HG02884 (cell line): Measurements from ENCODE around the gene ATP2B3.

Experiments
- ATAC-seq: cut with Tn5 transposase; IDR thresholded peaks from one replicate; pipeline ENCODE4 v1.9.1; 2021; ENCODE audit warnings: mild to moderate bottlenecking, moderate library complexity; ENCODE audit not compliant: unreplicated experiment

ATP2B3 gene

GRCh38 chrX:153517423-153517822, at the start of gene ATP2B3:
TSS of gene ATP2B3 (plus strand) at chrX:153517642. CDS start at chrX:153536248, 18,606 bp downstream.
- ATAC-seq, result no peak

- no peak for ATAC-seq
Observed at GRCh38 chrX:153468008-153468580, 49.3 kb upstream of the ATP2B3 start.

- ATAC-seq, result peak; percentile 29
Observed at GRCh38 chrX:153469811-153470410, 47.5 kb upstream of the ATP2B3 start.

GRCh38 chrX:153470411-153471363, 46.8 kb upstream of the ATP2B3 start, which contains the start of gene HAUS7:
TSS of gene HAUS7 (minus strand) at chrX:153470576. CDS start at chrX:153470557, 19 bp downstream.
- ATAC-seq, result peak; percentile 72

GRCh38 chrX:153471663-153472280, 45.7 kb upstream of the ATP2B3 start:
- no peak for ATAC-seq

GRCh38 chrX:153473126-153473525, 44.3 kb upstream of the ATP2B3 start:
- ATAC-seq, result no peak

- ATAC-seq, result no peak
Observed at GRCh38 chrX:153474266-153474665, 43.2 kb upstream of the ATP2B3 start.

- ATAC-seq, result no peak
Observed at GRCh38 chrX:153474718-153475117, 42.7 kb upstream of the ATP2B3 start.

GRCh38 chrX:153475271-153475670, 42.2 kb upstream of the ATP2B3 start:
- ATAC-seq, result no peak

- ATAC-seq, result no peak
Observed at GRCh38 chrX:153475751-153476281, 41.6 kb upstream of the ATP2B3 start.

GRCh38 chrX:153476666-153477363, 40.6 kb upstream of the ATP2B3 start:
- ATAC-seq, result no peak

- no peak for ATAC-seq
Observed at GRCh38 chrX:153477364-153477857, 40.0 kb upstream of the ATP2B3 start.

GRCh38 chrX:153477901-153478300, 39.5 kb upstream of the ATP2B3 start:
- ATAC-seq, result no peak

GRCh38 chrX:153478746-153479145, 38.7 kb upstream of the ATP2B3 start:
- ATAC-seq, result no peak

- no peak for ATAC-seq
Observed at GRCh38 chrX:153481043-153481442, 36.4 kb upstream of the ATP2B3 start.

GRCh38 chrX:153482376-153483015, 34.9 kb upstream of the ATP2B3 start:
- ATAC-seq, result no peak

- ATAC-seq, result no peak
Observed at GRCh38 chrX:153485396-153486080, 31.9 kb upstream of the ATP2B3 start.

GRCh38 chrX:153486171-153486570, 31.3 kb upstream of the ATP2B3 start:
- no peak for ATAC-seq

- ATAC-seq, result no peak
Observed at GRCh38 chrX:153487590-153488071, 29.8 kb upstream of the ATP2B3 start.
